GM18526 (cell line): ENCODE measurements around the gene XYLB.

ENCODE experiments used
- POLR2A ChIP-seq: IDR thresholded peaks from 3 replicates; pipeline ENCODE4 v1.6.1; 2011; ENCODE audit not compliant: insufficient read length; ENCODE audit errors: extremely low read depth

Gene XYLB

DNA sequence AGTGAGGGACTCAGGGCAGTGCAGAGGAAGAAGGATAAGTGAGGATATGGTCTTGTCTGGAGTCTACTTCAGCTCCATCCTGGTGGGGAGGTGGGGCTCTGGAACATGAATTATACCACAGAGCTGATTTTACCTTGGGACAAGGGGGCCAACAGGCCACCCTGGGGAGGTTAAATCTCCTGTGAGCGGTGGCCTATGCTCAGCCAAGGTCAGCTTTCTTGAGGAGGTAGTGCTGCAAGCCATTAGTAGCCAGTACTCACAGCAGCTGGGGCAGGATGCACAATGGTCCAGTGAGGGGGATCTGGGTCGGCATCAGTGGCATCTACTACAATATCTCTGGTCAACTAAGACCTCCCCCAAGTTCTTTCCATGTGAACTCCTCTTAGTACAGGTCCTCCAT lies 49.7 kb downstream of the XYLB start:
- TF ChIP-seq POLR2A: no peak

DNA sequence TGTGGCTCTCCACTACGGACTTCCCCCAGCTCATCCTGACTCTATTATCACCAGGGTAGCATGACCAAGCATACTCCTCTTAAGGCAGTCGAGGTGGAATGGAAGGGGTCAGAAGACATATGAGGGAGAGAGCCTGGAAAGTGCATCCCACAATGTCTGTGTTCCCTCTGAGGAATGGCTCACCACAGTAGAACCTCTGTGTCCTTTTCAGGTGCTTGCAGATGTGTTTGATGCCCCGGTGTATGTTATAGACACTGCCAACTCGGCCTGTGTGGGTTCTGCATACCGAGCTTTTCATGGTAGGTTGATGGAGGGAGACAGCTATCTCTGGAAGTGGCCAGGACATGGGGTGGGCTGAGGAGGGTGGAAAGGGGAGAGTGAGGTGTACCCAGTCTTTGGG lies 50.3 kb downstream of the XYLB start:
- TF ChIP-seq POLR2A: no peak

DNA sequence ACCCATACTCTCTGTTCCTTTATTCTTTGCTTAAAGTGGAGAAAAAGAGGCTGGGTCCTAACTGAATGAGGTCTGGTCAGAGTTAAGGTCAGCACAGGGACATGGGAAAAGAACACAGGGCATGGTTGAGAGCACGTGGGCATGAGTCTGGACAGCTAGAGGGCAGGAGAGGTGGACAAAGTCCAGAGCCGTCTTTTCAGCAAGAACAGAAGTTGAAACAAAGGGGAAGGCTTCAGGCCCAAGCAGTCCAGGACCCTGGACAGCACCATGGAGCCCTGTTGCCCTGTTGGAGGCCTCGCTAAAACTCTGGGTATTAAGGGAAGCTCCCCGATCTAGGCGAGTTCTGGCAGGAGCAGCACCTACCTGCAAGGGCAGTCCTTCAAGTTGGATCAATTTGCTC lies 50.7 kb downstream of the XYLB start:
- TF ChIP-seq POLR2A: no peak

DNA sequence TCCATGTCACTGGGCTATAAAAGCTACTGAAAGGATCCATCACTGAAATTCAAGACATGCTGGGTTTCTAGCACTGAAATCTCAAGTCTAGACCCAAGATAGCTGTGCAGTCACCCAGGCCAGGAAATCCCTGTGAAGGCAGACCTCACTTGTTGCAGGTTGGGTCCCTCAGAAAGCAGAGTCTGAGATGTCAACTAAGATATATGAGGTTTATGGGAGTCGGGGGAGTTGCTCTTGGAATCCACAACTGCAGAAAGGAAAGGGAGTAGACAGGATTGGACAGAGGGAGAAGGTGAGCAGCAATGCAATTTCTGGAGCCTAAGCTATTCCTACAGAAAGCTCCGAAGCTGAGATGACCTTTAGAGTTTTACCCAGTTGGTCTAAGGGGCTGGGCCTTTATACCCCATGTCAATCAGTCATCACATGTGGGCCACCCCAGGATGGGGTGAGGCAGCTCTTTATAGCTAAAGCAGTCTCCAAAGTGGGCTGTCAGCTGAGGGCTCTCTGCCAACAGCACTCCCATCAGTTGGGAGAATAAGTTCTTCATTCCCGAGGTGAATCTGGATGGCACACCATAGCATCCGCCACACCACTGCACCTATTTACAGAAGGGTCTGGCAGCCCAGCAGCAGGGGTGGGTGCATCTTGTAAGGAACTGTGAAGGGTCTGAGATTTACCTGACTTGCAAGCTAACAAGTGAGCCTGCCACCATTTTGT lies 54.8 kb downstream of the XYLB start:
- TF ChIP-seq POLR2A: no peak

DNA sequence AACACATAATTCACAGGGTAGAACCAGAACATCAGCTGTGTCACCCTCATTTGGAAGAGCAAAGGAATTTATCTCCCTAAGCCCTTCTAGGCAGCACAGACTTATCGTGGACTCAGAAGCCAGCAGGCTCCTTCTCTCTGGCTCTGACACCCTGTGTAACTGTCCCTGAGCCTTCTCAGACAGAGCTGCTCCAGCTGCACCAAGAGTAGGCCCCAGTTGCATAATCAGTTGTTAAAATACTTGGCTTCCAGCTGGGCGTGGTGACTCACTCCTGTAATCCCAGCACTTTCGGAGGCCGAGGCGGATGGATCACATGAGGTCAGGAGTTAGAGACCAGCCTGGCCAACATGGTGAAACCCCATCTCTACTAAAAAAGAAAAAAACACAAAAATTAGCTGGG lies 57.7 kb downstream of the XYLB start:
- no peak for TF ChIP-seq POLR2A

DNA sequence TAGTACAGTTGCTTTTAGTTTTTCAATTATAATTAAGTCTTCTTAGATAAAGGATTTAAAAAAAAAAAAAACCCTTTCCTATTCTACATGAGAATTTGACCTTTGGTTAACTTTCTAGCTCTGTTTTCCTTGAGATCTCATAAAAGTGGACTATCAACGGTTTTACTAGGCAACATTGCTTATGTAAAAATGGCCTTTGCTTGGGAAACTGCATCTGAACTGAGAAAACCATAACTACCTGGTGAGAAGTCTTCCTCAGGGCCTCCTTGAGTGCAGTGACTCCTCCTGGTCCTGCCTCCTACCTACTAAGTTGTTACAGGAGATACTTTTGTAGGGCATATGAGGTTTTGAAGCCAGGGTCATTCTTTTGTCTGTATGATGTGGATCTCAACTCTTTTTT lies 65.0 kb downstream of the XYLB start:
- TF ChIP-seq POLR2A: no peak

DNA sequence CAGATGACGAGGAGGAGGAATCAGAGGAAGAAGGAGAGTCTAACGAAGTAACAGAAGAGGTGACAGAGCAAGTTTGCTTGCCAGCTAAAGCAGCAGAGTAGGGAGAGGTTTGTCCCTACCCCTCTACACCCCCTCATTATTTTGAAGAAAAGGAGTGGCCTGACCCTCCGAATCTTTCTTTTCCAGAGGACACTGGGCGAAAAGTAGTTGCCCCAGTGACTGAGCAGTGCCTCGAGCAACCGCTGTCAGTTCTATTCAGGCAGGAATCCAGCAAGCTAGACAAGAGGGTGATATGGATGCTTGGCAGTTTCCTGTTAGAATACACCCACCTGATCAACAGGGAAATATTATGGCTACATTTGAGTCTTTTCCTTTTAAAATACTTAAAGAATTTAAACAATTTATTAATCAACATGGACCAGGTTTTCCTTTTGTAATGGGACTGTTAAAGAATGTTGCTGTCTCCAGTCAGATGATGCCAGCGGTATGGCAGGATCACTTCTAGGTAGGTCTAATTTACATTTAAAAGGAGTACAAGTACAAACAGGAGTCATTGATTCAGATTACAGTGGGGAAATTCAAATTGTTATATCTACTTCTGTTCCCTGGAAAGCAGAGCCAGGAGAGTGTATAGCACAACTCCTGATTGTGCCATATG lies 75.2 kb downstream of the XYLB start:
- no peak for TF ChIP-seq POLR2A

DNA sequence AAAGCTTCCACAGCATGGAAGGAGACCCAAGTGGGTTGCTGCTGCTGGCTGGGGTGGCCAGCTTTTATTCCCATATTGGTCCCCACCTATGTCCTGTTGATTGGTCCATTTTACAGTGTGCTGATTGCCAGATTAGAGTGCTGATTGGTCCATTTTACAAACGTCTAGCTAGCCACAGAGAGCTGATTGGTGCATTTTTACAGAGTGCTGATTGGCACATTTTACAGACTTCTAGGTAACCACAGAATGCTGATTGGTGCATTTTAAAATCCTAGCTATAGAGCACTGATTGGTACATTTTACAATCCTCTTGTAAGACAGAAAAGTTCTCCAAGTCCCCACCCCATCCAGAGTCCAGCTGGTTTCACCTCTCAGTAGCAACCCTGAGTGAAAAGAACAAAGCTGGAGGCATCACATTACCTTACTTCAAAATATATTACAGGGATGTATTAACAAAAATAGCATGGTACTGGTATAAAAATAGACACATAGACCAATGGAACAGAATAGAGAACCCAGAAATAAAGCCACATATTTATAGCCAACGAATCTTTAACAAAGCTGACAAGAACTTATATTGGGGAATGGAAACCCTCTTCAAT lies 99.6 kb downstream of the XYLB start:
- no peak for TF ChIP-seq POLR2A

DNA sequence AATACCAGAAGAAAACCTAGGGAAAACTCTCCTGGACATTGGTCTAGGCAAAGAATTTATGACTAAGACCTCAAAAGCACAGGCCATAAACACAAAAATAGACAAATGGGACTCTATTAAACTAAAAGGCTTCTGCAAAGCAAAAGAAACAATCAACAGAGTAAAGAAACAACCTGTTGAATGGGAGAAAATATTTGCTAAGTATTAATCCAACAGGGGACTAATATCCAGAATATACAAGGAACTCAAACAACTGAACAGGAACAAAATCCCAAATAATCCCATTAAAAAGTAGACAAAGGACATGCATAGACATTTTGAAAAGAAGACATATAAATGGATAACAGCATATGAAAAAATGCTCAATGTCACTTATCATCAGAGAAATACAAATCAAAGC lies 100.2 kb downstream of the XYLB start:
- no peak for TF ChIP-seq POLR2A

DNA sequence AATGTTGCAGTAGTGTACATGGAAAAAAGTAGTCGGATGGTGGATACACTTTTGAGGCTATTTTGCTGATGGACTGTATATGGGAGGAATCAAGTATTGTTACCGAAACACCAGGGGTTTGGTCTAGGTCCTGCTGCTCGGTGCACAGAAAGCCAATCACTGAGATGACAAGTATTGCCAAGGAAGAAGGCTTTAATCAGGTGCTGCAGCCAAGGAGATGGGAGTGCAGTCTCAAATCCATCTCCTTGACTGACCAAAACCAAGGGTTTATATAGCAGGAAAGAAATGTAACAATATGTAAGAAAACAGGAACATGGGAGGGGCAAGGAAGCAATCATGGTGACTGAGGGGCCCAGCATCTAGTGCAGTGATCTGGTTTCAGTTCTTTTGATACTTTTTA lies 104.3 kb downstream of the XYLB start:
- no peak for TF ChIP-seq POLR2A

DNA sequence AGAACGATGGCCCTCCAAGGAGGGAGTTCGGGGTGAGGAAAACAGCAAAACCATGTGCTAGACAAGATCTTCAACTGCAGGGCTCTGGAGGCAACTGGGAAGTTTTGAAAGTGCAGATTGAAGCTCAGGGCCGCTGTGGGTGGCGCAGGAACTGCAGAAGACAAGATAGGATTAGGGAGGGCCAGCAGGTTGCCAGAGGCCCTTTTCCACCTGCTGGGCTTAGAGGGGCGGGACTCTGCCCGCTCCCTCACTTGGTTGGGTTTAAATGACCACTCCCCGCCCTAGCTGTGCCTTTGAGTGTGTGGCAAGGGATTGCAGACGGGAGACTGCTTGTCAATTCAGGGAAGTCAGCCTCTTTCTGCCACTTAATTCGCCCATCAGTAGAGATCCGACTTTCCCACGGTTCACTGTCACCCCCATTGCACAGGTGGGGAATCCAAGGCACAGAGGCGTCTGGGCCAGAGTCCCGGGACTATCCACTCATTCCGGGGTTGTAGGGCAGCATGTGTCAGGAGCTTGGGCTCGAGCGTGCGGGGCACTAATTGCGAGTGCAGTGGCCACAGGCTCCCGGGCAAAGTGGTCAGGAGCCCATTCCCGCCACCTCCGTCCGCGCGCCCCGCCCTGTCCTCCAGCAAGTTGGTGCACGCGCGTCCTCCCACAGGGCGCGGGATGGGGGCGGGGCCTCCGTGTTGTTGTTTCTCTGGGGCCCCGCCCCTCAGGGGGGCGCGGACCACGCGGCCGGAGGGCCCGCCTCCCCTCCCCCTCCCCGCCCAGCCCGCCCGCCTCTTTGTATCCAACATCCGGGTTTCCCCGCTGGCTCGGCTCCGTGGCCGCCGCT lies 106.7 kb downstream of the XYLB start, which contains the start of gene ACVR2B:
TSS of gene ACVR2B (plus strand) at position 816 of the 838 bp plus-strand sequence. CDS start 433 bp downstream, outside the sequence.
- no peak for TF ChIP-seq POLR2A

DNA sequence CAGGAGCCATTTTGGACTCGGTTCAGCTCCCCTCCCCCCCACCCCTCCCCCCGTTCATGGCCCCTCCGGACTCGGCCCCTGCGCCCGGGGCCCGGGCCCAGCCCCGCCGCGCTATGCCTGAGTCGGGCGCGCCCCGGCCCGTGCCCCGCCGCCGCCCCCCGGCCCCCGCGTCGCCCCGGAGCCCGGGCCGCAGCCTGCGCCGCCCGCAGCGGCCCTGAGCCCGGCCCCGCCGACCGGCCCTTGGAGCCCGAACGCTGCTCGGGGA lies 107.3 kb downstream of the XYLB start:
- no peak for TF ChIP-seq POLR2A

DNA sequence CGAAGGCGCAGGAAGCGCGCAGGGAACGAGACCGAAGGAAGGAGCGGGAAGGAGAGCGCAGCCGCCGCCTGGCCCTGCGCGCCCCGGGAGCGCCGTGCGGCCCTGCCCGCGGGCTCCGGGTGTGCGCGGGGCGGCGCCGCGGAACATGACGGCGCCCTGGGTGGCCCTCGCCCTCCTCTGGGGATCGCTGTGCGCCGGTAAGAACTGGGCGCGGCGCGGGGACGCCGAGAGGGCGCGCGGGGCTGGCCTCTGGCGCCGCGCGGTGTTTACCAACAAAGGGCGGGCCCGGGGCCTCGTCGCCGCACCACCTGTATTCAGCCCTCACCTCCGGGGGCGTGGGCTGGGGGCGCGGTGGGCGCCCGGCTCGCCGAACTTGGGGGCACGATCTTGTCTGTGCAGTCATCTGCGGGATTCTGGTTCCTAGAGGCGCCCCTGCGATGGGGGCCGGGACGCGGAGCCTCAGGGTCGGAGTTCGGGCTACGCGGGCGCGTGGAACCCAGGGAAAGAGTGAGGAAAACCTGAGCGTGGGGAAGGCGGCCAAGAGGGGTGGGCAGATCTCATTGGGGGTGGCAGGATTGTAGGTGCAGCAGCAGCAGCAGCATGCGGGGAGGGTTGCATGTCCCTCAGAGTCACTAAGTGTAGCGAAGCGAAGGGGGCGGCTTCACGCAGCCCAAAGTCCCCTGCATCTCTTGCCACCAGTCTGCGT lies 107.7 kb downstream of the XYLB start:
- TF ChIP-seq POLR2A: no peak

DNA sequence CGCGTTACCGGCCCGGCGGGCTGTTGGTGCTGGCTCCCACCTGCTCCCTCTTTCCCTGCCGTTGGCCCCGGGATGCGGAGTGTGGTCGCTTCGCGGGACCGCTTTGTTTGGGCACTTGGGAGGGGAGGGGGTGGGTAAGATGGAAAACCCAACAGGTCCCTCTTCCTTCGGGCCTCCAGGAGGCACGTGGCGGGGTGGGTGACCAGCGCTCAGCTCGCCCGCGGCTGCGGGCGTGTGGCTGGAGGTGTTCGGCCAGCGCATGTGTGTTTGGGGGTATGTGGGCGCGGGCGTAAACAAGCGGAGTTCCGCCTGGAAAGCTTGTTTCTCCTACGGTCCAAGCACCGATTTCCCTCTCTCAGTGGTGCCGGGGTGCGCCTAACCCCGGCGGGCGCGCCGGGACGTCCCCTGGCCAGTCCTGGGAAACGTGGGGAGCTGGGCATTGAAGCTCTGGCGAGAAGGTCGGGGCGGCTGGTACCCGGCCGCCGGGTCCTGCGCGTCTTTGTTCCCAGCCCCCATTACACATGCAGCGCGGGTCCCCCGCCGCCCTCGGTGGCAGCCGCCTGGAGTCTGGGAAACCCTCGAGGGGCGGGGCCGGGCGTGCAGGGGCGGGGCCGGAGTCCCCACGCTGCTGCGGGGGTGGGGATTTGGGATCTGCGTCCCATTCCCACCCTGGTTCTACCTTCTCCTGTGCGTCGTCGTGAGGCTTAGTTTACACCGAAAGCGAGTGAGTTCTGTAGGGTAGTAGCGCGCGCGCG lies 108.5 kb downstream of the XYLB start:
- TF ChIP-seq POLR2A: no peak
